Measurements from ENCODE around the gene CD300LB. TPM values are rescaled to one million over a fixed set of nuclear protein-coding genes. Genes with fewer than 3 reads are reported as not detected.

The CD300LB gene
- total RNA-seq, 2 donors from 2014 or later, result 0.64 to 0.80 TPM

- H3K36me3 ChIP-seq, result no peaks in the 10 kb centered on the region
- DNase-seq (ENCODE audit: low spot score), result no peak
- no peak overlapping the region for H3K27ac ChIP-seq
- no peaks in the 10 kb centered on the region for H3K9me3 ChIP-seq
- intact Hi-C loops (cut with DNase I), result no loop called here
- H3K4me1 ChIP-seq (replicated peaks), result no peaks in the 10 kb centered on the region
- 83% methylated on average over 4 of the region's 4 CpGs for WGBS
- no peak overlapping the region for H3K4me3 ChIP-seq
- no peaks in the 10 kb centered on the region for H3K27me3 ChIP-seq (replicated peaks; ENCODE audit: insufficient read depth)
- TF ChIP-seq POLR2AphosphoS5 (IDR thresholded peaks at IDR 0.05) (no peak), POLR2A (IDR thresholded peaks at IDR 0.05) (no peak)
- TF ChIP-seq, protein P1, sequence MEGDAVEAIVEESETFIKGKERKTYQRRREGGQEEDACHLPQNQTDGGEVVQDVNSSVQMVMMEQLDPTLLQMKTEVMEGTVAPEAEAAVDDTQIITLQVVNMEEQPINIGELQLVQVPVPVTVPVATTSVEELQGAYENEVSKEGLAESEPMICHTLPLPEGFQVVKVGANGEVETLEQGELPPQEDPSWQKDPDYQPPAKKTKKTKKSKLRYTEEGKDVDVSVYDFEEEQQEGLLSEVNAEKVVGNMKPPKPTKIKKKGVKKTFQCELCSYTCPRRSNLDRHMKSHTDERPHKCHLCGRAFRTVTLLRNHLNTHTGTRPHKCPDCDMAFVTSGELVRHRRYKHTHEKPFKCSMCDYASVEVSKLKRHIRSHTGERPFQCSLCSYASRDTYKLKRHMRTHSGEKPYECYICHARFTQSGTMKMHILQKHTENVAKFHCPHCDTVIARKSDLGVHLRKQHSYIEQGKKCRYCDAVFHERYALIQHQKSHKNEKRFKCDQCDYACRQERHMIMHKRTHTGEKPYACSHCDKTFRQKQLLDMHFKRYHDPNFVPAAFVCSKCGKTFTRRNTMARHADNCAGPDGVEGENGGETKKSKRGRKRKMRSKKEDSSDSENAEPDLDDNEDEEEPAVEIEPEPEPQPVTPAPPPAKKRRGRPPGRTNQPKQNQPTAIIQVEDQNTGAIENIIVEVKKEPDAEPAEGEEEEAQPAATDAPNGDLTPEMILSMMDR (IDR thresholded peaks at IDR 0.05), result no peak
Measured at GRCh38 chr17:74571621-74572270, 40.5 kb upstream of the CD300LB start.

DNA sequence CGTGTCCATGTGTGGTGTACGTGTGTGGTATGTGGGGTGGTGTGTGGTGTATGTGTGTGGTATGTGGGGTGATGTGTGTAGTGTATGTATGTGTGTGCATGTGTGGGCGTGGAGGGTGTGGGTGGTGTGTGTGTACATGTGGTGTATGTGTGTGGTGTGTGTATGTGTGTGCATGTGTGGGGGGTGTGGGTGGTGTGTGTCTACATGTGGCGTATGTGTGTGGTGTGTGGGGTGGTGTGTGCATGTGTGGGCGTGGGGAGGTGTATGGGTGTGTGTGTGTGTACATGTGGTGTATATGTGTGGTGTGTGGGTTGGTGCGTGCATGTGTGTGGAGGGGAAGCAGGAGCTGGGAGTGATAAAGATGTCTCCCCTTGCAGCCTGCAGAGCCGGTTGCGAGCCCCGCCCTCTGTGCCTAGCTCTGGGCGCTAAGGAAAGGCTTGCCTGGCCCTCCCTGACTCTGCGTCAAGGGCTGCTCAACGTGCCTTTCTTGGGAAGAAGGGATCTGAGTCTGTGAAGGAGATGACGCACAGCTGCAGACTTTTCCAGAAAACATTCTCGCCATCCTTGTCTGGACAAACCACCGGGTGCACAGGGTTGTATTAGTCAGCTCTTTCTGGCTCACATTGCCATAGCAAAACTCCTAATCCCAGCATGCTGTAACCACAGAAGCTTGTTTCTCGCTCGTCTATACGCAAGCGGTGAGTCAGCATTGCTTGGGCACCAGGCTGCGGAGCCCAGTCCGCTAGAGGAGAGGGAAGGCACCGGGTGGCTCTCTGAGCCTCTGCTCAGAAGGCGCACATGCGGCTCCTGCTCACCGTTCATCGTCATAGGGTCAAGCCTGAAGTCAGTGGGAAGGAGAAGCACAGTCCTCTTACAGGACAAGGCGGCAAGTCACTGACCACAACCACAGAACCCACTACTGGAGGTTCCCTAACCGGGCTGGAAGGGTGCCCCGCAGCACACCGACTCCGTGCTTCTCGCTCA, 38.0 kb upstream of the CD300LB start:
- no peak for DNase-seq (ENCODE audit: low spot score)
- intact Hi-C loops (cut with DNase I), result no loop called here
- WGBS, result 63% methylated on average over 32 of the region's 32 CpGs
- no peak for TF ChIP-seq POLR2A (IDR thresholded peaks at IDR 0.05)
- TF ChIP-seq, protein P1 (IDR thresholded peaks at IDR 0.05), result no peak
- no peak for TF ChIP-seq POLR2AphosphoS5 (IDR thresholded peaks at IDR 0.05)
- H3K4me1 ChIP-seq (replicated peaks), result no peaks in the 10 kb centered on the region
- no peaks in the 10 kb centered on the region for H3K27me3 ChIP-seq (replicated peaks; ENCODE audit: insufficient read depth)
- H3K9me3 ChIP-seq, result no peaks in the 10 kb centered on the region
- H3K36me3 ChIP-seq, result no peaks in the 10 kb centered on the region
- no peak overlapping the region for H3K27ac ChIP-seq
- H3K4me3 ChIP-seq, result no peak overlapping the region

DNA sequence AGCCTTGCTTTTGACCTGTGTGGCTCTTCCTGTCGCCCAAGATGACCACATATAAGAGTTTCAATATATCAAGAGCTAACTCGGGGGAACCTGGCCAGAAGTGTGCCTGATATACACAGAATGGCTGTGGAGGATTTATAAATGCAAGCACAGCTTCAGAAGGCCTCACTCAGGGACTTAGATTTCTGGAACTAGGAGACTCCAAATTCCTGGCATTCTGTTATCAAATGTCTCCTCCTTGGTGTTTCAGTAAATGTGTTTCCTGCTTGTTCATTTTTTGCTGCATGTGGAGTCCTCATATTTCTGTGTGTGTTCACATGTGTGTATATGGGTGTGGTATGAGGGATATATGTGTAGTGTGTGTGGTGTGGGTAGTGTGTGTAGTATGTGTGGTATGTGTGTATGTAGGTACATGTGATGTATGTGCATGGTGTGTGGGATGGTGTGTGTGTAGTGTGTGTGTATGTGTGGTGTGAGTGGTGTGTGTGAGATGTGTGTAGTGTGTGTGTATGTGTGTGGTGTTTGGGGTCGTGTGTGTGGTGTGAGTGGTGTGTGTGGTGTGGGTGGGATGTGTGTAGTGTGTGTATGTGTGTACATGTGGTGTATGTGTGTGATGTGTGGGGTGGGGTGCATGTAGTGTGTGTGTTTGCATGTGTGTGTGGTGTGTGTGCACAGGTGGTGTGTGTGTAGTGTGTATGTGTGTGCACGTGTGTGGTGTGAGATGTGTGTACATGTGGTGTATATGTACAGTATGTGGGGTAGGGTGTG, 37.0 kb upstream of the CD300LB start:
- Histone ChIP-seq H3K36me3 (no peaks in the 10 kb centered on the region), H3K27me3 (replicated peaks; ENCODE audit: insufficient read depth) (no peaks in the 10 kb centered on the region), H3K9me3 (no peaks in the 10 kb centered on the region), H3K27ac (no peak overlapping the region), H3K4me1 (replicated peaks) (no peaks in the 10 kb centered on the region), H3K4me3 (no peak overlapping the region)
- intact Hi-C loops (cut with DNase I), result no loop called here
- WGBS, result 80% methylated on average over 4 of the region's 4 CpGs
- TF ChIP-seq, protein P1 (IDR thresholded peaks at IDR 0.05), result no peak
- TF ChIP-seq POLR2AphosphoS5 (IDR thresholded peaks at IDR 0.05), result no peak
- no peak for TF ChIP-seq POLR2A (IDR thresholded peaks at IDR 0.05)
- DNase-seq (ENCODE audit: low spot score), result no peak

GRCh38 chr17:74567397-74567796, 36.1 kb upstream of the CD300LB start, which contains the start of gene CD300H:
Gene CD300H, minus strand, starts transcription at chr17:74567509.
- Histone ChIP-seq H3K4me1 (replicated peaks) (no peaks in the 10 kb centered on the region), H3K27ac (no peak within 1 kb of the TSS), H3K9me3 (no peaks in the 10 kb centered on the region), H3K27me3 (replicated peaks; ENCODE audit: insufficient read depth) (no peaks in the 10 kb centered on the region), H3K4me3 (no peak within 1 kb of the TSS), H3K36me3 (no peaks in the 10 kb centered on the region)
- intact Hi-C loops (cut with DNase I), result no loop called here
- no peak for DNase-seq (ENCODE audit: low spot score)
- WGBS, result 88% methylated on average over 2 of the region's 2 CpGs
- no peak for TF ChIP-seq POLR2A (IDR thresholded peaks at IDR 0.05)
- TF ChIP-seq, protein P1 (IDR thresholded peaks at IDR 0.05), result no peak
- TF ChIP-seq POLR2AphosphoS5 (IDR thresholded peaks at IDR 0.05), result no peak

Data from prostate gland (tissue), 2 donors.